GOT3 (cell line): ENCODE results near the gene INTS3.

ENCODE experiments used
- DNase-seq: peaks from one replicate; lab custom pipeline; 2025; ENCODE audit warnings: mixed read lengths; lab: John Stamatoyannopoulos, UW

Gene INTS3, protein sequence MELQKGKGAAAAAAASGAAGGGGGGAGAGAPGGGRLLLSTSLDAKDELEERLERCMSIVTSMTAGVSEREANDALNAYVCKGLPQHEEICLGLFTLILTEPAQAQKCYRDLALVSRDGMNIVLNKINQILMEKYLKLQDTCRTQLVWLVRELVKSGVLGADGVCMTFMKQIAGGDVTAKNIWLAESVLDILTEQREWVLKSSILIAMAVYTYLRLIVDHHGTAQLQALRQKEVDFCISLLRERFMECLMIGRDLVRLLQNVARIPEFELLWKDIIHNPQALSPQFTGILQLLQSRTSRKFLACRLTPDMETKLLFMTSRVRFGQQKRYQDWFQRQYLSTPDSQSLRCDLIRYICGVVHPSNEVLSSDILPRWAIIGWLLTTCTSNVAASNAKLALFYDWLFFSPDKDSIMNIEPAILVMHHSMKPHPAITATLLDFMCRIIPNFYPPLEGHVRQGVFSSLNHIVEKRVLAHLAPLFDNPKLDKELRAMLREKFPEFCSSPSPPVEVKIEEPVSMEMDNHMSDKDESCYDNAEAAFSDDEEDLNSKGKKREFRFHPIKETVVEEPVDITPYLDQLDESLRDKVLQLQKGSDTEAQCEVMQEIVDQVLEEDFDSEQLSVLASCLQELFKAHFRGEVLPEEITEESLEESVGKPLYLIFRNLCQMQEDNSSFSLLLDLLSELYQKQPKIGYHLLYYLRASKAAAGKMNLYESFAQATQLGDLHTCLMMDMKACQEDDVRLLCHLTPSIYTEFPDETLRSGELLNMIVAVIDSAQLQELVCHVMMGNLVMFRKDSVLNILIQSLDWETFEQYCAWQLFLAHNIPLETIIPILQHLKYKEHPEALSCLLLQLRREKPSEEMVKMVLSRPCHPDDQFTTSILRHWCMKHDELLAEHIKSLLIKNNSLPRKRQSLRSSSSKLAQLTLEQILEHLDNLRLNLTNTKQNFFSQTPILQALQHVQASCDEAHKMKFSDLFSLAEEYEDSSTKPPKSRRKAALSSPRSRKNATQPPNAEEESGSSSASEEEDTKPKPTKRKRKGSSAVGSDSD

GRCh38 chr1:153727463-153728304 lies at the start of gene INTS3:
INTS3 (plus strand) TSS chr1:153728050; CDS start chr1:153728635, 585 bp downstream.
- DNase-seq, result peak; percentile 94

- DNase-seq, result no peak
Measured at GRCh38 chr1:153678519-153679336, 49.1 kb upstream of the INTS3 start, which contains the start of gene NPR1. NPR1 (plus strand) TSS chr1:153678688; CDS start chr1:153679109, 421 bp downstream.

DNA sequence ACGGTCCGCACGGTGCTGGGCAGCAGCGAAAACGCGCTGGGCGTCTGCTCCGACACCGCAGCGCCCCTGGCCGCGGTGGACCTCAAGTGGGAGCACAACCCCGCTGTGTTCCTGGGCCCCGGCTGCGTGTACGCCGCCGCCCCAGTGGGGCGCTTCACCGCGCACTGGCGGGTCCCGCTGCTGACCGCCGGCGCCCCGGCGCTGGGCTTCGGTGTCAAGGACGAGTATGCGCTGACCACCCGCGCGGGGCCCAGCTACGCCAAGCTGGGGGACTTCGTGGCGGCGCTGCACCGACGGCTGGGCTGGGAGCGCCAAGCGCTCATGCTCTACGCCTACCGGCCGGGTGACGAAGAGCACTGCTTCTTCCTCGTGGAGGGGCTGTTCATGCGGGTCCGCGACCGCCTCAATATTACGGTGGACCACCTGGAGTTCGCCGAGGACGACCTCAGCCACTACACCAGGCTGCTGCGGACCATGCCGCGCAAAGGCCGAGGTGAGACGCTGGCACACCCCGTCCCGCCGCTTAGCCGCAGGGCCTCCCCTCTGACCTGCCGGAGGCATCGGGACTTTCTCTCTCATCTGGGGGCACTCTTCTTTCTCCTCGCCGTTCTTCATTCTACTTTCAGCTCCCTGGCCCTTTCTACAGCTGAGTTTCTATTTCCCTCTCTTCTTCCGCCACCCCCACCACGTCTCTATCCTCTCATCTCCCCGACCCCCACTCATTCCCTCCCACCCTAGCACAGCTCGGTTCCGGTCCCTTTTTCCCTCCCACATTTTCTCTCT lies 48.3 kb upstream of the INTS3 start:
- no peak for DNase-seq

GRCh38 chr1:153680120-153680403 lies 47.8 kb upstream of the INTS3 start:
- DNase-seq, result no peak

DNA sequence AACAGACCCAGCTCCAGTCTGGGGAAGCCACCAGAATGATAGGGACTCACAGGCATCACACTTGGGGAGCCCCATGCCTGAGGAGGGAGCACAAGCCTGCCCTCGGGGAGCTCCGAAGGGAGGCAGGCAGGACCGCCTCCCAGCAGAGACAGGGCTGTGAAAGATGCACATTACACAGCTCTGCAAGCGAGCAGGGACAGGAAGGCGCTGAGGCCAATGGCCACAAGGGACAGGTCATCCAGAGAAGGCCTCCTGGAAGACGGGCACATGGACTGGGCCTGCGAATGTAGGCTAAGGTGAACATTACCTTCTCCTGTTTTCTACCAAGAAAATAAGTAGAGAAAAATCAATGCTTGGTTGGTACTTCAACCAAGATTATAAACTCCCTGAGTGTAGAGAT lies 45.1 kb upstream of the INTS3 start:
- no peak for DNase-seq

DNA sequence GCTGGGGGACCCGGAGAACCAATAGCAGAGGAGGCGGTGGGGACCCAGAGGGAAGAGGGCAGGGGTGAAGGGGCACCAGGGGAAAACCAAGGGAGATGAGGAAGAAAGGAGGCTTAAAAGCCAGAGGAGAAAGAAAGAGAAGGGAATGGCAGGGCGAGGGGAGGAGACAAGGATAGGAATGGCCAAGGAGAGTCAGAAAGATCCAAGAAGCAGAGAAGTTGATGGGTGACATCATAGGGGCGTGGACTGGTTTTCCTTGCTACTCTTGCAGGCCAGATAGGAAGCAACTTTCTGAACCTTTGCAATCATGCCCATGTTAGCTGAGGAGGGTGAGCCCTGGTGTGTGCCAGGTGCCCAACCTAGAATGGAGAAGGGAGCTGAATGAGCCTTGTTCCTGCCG lies 44.0 kb upstream of the INTS3 start:
- DNase-seq, result no peak

DNA sequence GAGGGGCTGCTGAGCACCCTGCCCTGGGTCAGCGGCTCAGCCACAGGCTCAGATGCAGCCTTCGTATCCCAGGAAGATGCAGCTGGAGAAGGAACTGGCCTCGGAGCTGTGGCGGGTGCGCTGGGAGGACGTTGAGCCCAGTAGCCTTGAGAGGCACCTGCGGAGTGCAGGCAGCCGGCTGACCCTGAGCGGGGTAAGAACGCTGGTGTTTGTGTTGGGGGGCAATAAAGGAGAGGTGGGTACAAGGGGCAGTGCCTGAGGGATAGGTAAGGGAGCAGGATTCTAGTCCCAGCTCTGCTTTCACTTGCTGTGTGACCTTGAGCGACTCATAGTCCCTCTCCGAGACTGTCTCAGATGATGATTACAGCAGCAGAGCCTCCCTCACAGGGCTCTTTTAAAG lies 43.0 kb upstream of the INTS3 start:
- DNase-seq, result no peak

DNA sequence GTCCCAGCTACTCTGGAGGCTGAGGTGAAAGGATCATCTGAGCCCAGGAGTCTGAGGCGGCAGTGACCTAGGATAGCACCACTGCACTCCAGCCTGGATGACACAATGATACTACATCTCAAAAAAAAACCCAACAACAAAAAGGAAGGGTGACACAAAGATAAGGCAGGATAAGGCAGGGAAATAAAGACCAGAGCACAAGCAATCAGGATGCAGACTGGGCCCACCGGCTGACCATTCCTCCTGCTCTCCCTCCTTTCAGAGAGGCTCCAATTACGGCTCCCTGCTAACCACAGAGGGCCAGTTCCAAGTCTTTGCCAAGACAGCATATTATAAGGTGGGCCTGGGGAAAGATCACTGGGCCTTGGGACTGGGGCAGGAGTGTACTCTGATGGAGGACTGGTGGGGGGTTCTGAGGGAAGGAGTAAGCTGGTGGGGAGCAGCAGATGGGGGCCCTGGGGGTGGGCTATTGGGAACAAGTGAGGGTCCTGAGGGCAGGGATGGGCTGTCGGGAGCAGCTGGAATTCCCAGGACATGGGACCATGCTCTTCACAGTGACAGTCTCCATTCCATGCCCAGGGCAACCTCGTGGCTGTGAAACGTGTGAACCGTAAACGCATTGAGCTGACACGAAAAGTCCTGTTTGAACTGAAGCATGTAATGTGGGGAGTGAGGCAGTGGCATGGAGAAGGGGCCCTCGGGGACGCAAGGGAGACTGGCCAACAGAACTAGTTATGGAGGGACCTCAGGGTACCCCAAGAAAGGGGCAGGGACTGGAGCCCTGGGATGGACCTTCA lies 42.1 kb upstream of the INTS3 start:
- DNase-seq, result no peak

- DNase-seq, result no peak
Measured at GRCh38 chr1:153687346-153688125, 40.3 kb upstream of the INTS3 start.

- no peak for DNase-seq
Measured at GRCh38 chr1:153688276-153688675, 39.6 kb upstream of the INTS3 start.

DNA sequence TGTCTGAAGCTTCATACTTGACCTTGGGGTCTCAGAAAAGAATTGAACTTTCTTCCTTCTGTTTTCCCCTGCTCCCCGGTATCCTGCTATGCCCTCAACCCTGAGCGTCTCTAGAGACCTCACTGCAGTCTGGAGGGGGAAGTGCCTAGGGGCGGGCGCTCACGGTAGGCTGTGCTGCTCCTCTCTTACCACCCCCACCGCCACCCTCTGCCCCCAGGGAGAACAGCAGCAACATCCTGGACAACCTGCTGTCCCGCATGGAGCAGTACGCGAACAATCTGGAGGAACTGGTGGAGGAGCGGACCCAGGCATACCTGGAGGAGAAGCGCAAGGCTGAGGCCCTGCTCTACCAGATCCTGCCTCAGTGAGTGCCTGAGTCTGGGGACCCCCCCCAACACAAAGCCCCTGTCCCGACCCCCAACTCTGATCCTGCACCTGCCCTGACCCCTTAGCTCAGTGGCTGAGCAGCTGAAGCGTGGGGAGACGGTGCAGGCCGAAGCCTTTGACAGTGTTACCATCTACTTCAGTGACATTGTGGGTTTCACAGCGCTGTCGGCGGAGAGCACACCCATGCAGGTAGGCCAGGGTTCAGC lies 39.0 kb upstream of the INTS3 start:
- no peak for DNase-seq

DNA sequence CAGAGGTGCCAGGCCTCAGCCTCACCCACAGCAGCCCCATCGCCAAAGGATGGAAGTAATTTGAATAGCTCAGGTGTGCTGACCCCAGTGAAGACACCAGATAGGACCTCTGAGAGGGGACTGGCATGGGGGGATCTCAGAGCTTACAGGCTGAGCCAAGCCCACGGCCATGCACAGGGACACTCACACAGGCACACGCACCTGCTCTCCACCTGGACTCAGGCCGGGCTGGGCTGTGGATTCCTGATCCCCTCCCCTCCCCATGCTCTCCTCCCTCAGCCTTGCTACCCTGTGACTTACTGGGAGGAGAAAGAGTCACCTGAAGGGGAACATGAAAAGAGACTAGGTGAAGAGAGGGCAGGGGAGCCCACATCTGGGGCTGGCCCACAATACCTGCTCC lies 34.4 kb upstream of the INTS3 start:
- DNase-seq, result no peak

DNA sequence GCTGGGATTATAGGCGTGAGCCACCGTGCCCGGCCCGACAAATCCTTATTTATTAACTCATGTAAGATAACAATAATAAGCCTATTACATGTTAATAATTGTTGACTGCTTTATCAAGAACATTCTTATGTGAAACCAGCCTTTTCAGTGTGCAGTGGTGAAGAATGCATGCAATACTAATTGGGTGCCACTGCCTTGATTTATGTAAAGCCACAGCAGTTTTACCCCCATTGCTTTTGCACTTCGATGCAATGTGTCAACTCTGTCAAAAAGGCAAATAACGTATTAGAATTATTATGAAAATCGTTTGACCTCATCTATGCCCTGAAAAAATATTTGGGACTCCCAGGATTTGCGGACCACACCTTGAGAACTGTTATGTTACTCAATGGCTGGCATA lies 31.1 kb upstream of the INTS3 start:
- DNase-seq, result no peak

GRCh38 chr1:153697191-153698019 lies 30.4 kb upstream of the INTS3 start:
- no peak for DNase-seq

GRCh38 chr1:153698020-153698922 lies 29.6 kb upstream of the INTS3 start:
- no peak for DNase-seq
